H9 (cell line): Measurements from ENCODE around the gene RILPL2. TPM values are rescaled to one million over a fixed set of nuclear protein-coding genes. Genes with fewer than 3 reads are reported as not detected.

Experiments used
- DNase-seq: peaks from one replicate; pipeline ENCODE4 v3.0.0-alpha.2; 2017
- H2AFZ ChIP-seq: one replicate; pipeline ENCODE4 v1.6.1; 2013; ENCODE audit warnings: mild to moderate bottlenecking, low read length, control low read depth, moderate library complexity
- H2AK5ac ChIP-seq: 2 replicates; pipeline ENCODE4 v1.6.1; 2013; ENCODE audit warnings: low read length, control low read depth, mixed read lengths; ENCODE audit not compliant: insufficient read length
- H2BK120ac ChIP-seq: one replicate; pipeline ENCODE4 v1.6.1; 2013; ENCODE audit warnings: low read depth, mild to moderate bottlenecking, low read length, control low read depth, inconsistent platforms; ENCODE audit not compliant: poor library complexity, severe bottlenecking
- H2BK12ac ChIP-seq: 2 replicates; pipeline ENCODE4 v1.6.1; 2013; ENCODE audit warnings: low read length, control low read depth, mixed read lengths, low read depth; ENCODE audit not compliant: insufficient read length
- H2BK15ac ChIP-seq: 2 replicates; pipeline ENCODE4 v1.6.1; 2013; ENCODE audit warnings: low read depth, low read length, control low read depth
- H2BK20ac ChIP-seq: one replicate; pipeline ENCODE4 v1.6.1; 2013; ENCODE audit warnings: low read depth, mild to moderate bottlenecking, low read length, control low read depth, inconsistent platforms; ENCODE audit not compliant: poor library complexity, severe bottlenecking
- H2BK5ac ChIP-seq: 2 replicates; pipeline ENCODE4 v1.6.1; 2013; ENCODE audit warnings: low read length, control low read depth, mixed read lengths; ENCODE audit not compliant: insufficient read length
- H3K14ac ChIP-seq: 2 replicates; pipeline ENCODE4 v1.6.1; 2013; ENCODE audit warnings: low read length, control low read depth; ENCODE audit not compliant: insufficient read depth
- H3K18ac ChIP-seq: 2 replicates; pipeline ENCODE4 v1.6.1; 2013; ENCODE audit warnings: low read depth, mild to moderate bottlenecking, mixed read lengths, low read length, control low read depth; ENCODE audit not compliant: insufficient read length
- H3K23ac ChIP-seq: 2 replicates; pipeline ENCODE4 v1.6.1; 2013; ENCODE audit warnings: low read length, control low read depth, mixed read lengths, low read depth; ENCODE audit not compliant: insufficient read length
- H3K23me2 ChIP-seq: 2 replicates; pipeline ENCODE4 v1.6.1; 2013; ENCODE audit warnings: low read depth, mild to moderate bottlenecking, mixed read lengths, low read length, control low read depth; ENCODE audit not compliant: insufficient read length, poor library complexity, severe bottlenecking
- H3K27ac ChIP-seq: 2 replicates; pipeline ENCODE4 v1.5.1; 2013; ENCODE audit warnings: low read length, control low read depth, mixed read lengths, low read depth; ENCODE audit not compliant: insufficient read length
- H3K27me3 ChIP-seq: 2 replicates; pipeline ENCODE4 v1.6.1; 2013; ENCODE audit warnings: low read length, control low read depth, inconsistent platforms; ENCODE audit not compliant: insufficient read depth
- H3K4ac ChIP-seq: 2 replicates; pipeline ENCODE4 v1.6.1; 2013; ENCODE audit warnings: low read depth, mild to moderate bottlenecking, control low read depth, inconsistent platforms, low read length, moderate library complexity
- H3K4me1 ChIP-seq: 2 replicates; pipeline ENCODE4 v1.6.1; 2013; ENCODE audit warnings: low read length, control low read depth, inconsistent platforms; ENCODE audit not compliant: insufficient read depth
- H3K4me2 ChIP-seq: 2 replicates; pipeline ENCODE4 v1.6.1; 2013; ENCODE audit warnings: low read length, control low read depth, mixed read lengths; ENCODE audit not compliant: insufficient read length, insufficient read depth
- H3K56ac ChIP-seq: 2 replicates; pipeline ENCODE4 v1.6.1; 2013; ENCODE audit warnings: low read depth, mild to moderate bottlenecking, mixed read lengths, low read length, control low read depth; ENCODE audit not compliant: insufficient read length
- H3K79me1 ChIP-seq: 2 replicates; pipeline ENCODE4 v1.6.1; 2013; ENCODE audit warnings: low read depth, mild to moderate bottlenecking, moderate library complexity, low read length, control low read depth, inconsistent platforms; ENCODE audit not compliant: insufficient read depth, poor library complexity, severe bottlenecking
- H3K79me2 ChIP-seq: 2 replicates; pipeline ENCODE4 v1.6.1; 2013; ENCODE audit warnings: low read length, control low read depth, inconsistent platforms; ENCODE audit not compliant: insufficient read depth
- H3K9ac ChIP-seq: 2 replicates; pipeline ENCODE4 v1.6.1; 2013; ENCODE audit warnings: low read length, control low read depth, mixed read lengths; ENCODE audit not compliant: insufficient read length; ENCODE audit errors: extremely low read depth
- H3K9me3 ChIP-seq: one replicate; pipeline ENCODE4 v1.6.1; 2013; ENCODE audit warnings: low read depth, low read length, inconsistent platforms; ENCODE audit not compliant: control insufficient read depth
- H3T11ph ChIP-seq: one replicate; pipeline ENCODE4 v1.6.1; 2013; ENCODE audit warnings: mild to moderate bottlenecking, low read length, control low read depth, inconsistent platforms
- H4K20me1 ChIP-seq: one replicate; pipeline ENCODE4 v1.6.1; 2013; ENCODE audit not compliant: control insufficient read depth, insufficient read length, insufficient read depth
- H4K5ac ChIP-seq: 2 replicates; pipeline ENCODE4 v1.6.1; 2013; ENCODE audit warnings: low read depth, mild to moderate bottlenecking, mixed read lengths, low read length, control low read depth; ENCODE audit not compliant: insufficient read length
- H4K8ac ChIP-seq: replicated peaks from 2 replicates; pipeline ENCODE4 v1.6.1; 2013; ENCODE audit warnings: low read length, control low read depth, mixed read lengths, low read depth; ENCODE audit not compliant: insufficient read length
- H4K91ac ChIP-seq: 2 replicates; pipeline ENCODE4 v1.6.1; 2013; ENCODE audit warnings: low read depth, mild to moderate bottlenecking, moderate library complexity, mixed read lengths, low read length, control low read depth; ENCODE audit not compliant: insufficient read length
- H3K27ac Mint-ChIP-seq, 3 experiments: 2 replicates in 2 of 3; 3 replicates in 1 of 3; pipeline ENCODE4 v1.8.0; 2020 to 2021; ENCODE audit warnings: mixed read lengths in 3 of 3, mild to moderate bottlenecking in 1 of 3, moderate library complexity in 1 of 3
- H3K27me3 Mint-ChIP-seq: 2 replicates; pipeline ENCODE4 v1.8.0; 2021; ENCODE audit warnings: low read depth, mild to moderate bottlenecking, moderate library complexity, mixed read lengths
- H3K36me3 Mint-ChIP-seq, 3 experiments: 2 replicates in 2 of 3; 3 replicates in 1 of 3; pipeline ENCODE4 v1.8.0; 2020 to 2021; ENCODE audit warnings: low read depth in 3 of 3, mixed read lengths in 3 of 3; ENCODE audit not compliant: insufficient read depth in 1 of 3
- H3K4me1 Mint-ChIP-seq, 2 experiments: 2 replicates each; pipeline ENCODE4 v1.8.0; 2020; ENCODE audit warnings: mixed read lengths in 2 of 2
- H3K4me3 Mint-ChIP-seq, 2 experiments: 2 replicates in 1 of 2; 3 replicates in 1 of 2; pipeline ENCODE4 v1.8.0; 2020 to 2021; ENCODE audit warnings: mild to moderate bottlenecking in 2 of 2, mixed read lengths in 2 of 2, moderate library complexity in 1 of 2
- H3K9me3 Mint-ChIP-seq, 2 experiments: 2 replicates in 1 of 2; 3 replicates in 1 of 2; pipeline ENCODE4 v1.8.0; 2020; ENCODE audit warnings: mild to moderate bottlenecking in 2 of 2, mixed read lengths in 2 of 2, moderate library complexity in 1 of 2
- CTCF ChIP-seq: fragments of 200-600 bp; sonication (generic); conservative IDR thresholded peaks from 3 replicates; pipeline ENCODE4 v1.8.0; 2021; ENCODE audit warnings: antibody characterized with exemption, mild to moderate bottlenecking
- WGBS: extraction: QIAGEN DNeasy Blood & Tissue Kit; methylation state at CpG from one replicate; pipeline ENCODE4 v1.1.7; 2013; ENCODE audit warnings: missing lambda C conversion rate, low lambda C conversion rate, mixed read lengths; ENCODE audit not compliant: insufficient read length; ENCODE audit errors: extremely low coverage; 5-methylcytosine and 5-hydroxymethylcytosine counted together
- total RNA-seq: library from RNA; stranded (reverse); gene quantifications from 2 replicates; pipeline ENCODE4 v1.2.1, GENCODE V29; 2021

The RILPL2 gene
- total RNA-seq, 1 experiment from 2014 or later: 1.4 TPM

GRCh38 chr12:123393747-123394146 is 42.7 kb downstream of the RILPL2 start:
- Histone ChIP-seq H3K27me3 (no peaks in the 10 kb centered on the region), H2BK15ac (no peak overlapping the region), H3K79me2 (no peaks in the 10 kb centered on the region), H3K4me2 (no peak overlapping the region), H3K23me2 (peaks cover 6% of the 10 kb centered on the region), H3K4me1 (no peaks in the 10 kb centered on the region), H3K9ac (no peak overlapping the region), H3K23ac (no peak overlapping the region), H2AK5ac (no peak overlapping the region), H3K9me3 (no peaks in the 10 kb centered on the region), H2BK20ac (no peak overlapping the region), H2BK12ac (no peak overlapping the region), H3K79me1 (no peaks in the 10 kb centered on the region), H3K27ac (no peak overlapping the region), H2BK120ac (no peak overlapping the region), H3T11ph (no peak overlapping the region), H3K4ac (no peak overlapping the region), H2BK5ac (no peak overlapping the region), H2AFZ (no peak overlapping the region), H4K5ac (no peak overlapping the region), H4K8ac (no peak overlapping the region), H4K20me1 (no peaks in the 10 kb centered on the region), H3K56ac (no peak overlapping the region), H3K18ac (no peak overlapping the region), H4K91ac (no peak overlapping the region), H3K14ac (no peak overlapping the region)
- no peak for DNase-seq
- Mint-ChIP-seq H3K27me3 (peaks cover 67% of the 10 kb centered on the region), H3K4me3 (no peak overlapping the region), H3K4me1 (peaks cover 8% of the 10 kb centered on the region in 2 experiments), H3K9me3 (no peaks in the 10 kb centered on the region; a peak in 1 of 5 replicates), H3K27ac (no peak overlapping the region), H3K36me3 (peaks cover 15 to 71% (median 41%) of the 10 kb centered on the region in 3 experiments)
- no CpG with 5 or more reads among the region's 4 CpGs for WGBS
- no peak for TF ChIP-seq CTCF
